Loucy (cell line): ENCODE measurements around the gene IGHMBP2.

Source experiments
- H2AFZ ChIP-seq: fragments of 200-600 bp; sonication (generic); 2 replicates; pipeline ENCODE4 v1.6.0; 2016; ENCODE audit warnings: antibody characterized with exemption, mild to moderate bottlenecking, low read length, moderate library complexity
- H3F3A ChIP-seq: fragments of 200-600 bp; 2 replicates; pipeline ENCODE4 v1.6.0; 2016; ENCODE audit warnings: antibody characterized with exemption, low read depth, mild to moderate bottlenecking
- H3K27me3 ChIP-seq: fragments of 200-600 bp; sonication (generic); 2 replicates; pipeline ENCODE4 v1.6.1; 2014; ENCODE audit warnings: low read length, mild to moderate bottlenecking; ENCODE audit not compliant: insufficient read depth, poor library complexity, severe bottlenecking
- H3K36me3 ChIP-seq: fragments of 200-600 bp; sonication (generic); 2 replicates; pipeline ENCODE4 v1.6.1; 2016; ENCODE audit warnings: low read length; ENCODE audit not compliant: insufficient read depth
- H3K4me1 ChIP-seq: fragments of 200-600 bp; sonication (generic); 2 replicates; pipeline ENCODE4 v1.5.1; 2014; ENCODE audit warnings: low read length, mild to moderate bottlenecking; ENCODE audit not compliant: insufficient read depth, poor library complexity, severe bottlenecking
- H3K4me2 ChIP-seq: fragments of 200-600 bp; sonication (generic); 2 replicates; pipeline ENCODE4 v1.6.0; 2014; ENCODE audit warnings: antibody characterized with exemption, low read length, low read depth, mild to moderate bottlenecking; ENCODE audit not compliant: poor library complexity, severe bottlenecking
- H3K4me3 ChIP-seq: fragments of 200-600 bp; sonication (generic); 2 replicates; pipeline ENCODE4 v1.5.1; 2014; ENCODE audit warnings: low read length, mild to moderate bottlenecking, mixed read lengths; ENCODE audit not compliant: poor library complexity, severe bottlenecking
- H3K79me2 ChIP-seq: fragments of 200-600 bp; sonication (generic); 2 replicates; pipeline ENCODE4 v1.6.1; 2014; ENCODE audit warnings: low read length; ENCODE audit not compliant: insufficient read depth
- H3K9ac ChIP-seq: fragments of 200-600 bp; sonication (generic); 2 replicates; pipeline ENCODE4 v1.6.0; 2014; ENCODE audit warnings: mild to moderate bottlenecking, low read depth, low read length, moderate library complexity; ENCODE audit not compliant: poor library complexity, severe bottlenecking
- H3K9me2 ChIP-seq: fragments of 200-600 bp; sonication (generic); replicated peaks from 2 replicates; pipeline ENCODE4 v1.6.1; 2016; ENCODE audit warnings: low read depth, low read length, mixed read lengths
- H3K9me3 ChIP-seq: fragments of 200-600 bp; sonication (generic); 2 replicates; pipeline ENCODE4 v1.6.1; 2014; ENCODE audit warnings: mild to moderate bottlenecking, antibody characterized with exemption, low read length, low read depth; ENCODE audit not compliant: insufficient read depth
- H4K20me1 ChIP-seq: fragments of 200-600 bp; sonication (generic); 2 replicates; pipeline ENCODE4 v1.6.0; 2014; ENCODE audit warnings: antibody characterized with exemption, low read length, mild to moderate bottlenecking; ENCODE audit not compliant: insufficient read depth, poor library complexity, severe bottlenecking
- CTCF ChIP-seq: fragments of 200-600 bp; sonication (generic); conservative IDR thresholded peaks from 2 replicates; pipeline ENCODE4 v1.5.1; 2014; ENCODE audit warnings: mild to moderate bottlenecking, antibody characterized with exemption, low read length
- EZH2phosphoT487 ChIP-seq: fragments of 200-600 bp; IDR thresholded peaks from 2 replicates; pipeline ENCODE4 v1.6.1; 2018; ENCODE audit warnings: antibody characterized with exemption, mild to moderate bottlenecking, moderate library complexity, borderline replicate concordance

IGHMBP2 gene

GRCh38 chr11:68892576-68892975 lies 11.1 kb upstream of the IGHMBP2 start:
- H3K4me3 ChIP-seq = no peak overlapping the region
- TF ChIP-seq EZH2phosphoT487 (no peak), CTCF (no peak)
- no peaks in the 10 kb centered on the region for H3K9me2 ChIP-seq
- H3K9ac ChIP-seq = no peak overlapping the region
- no peaks in the 10 kb centered on the region for H3K4me1 ChIP-seq
- H3F3A ChIP-seq = no peaks in the 10 kb centered on the region
- peaks cover 45% of the 10 kb centered on the region; the same call in 1 of the 2 replicates for H3K36me3 ChIP-seq
- no peak overlapping the region for H3K4me2 ChIP-seq
- H2AFZ ChIP-seq = no peak overlapping the region
- no peaks in the 10 kb centered on the region for H3K27me3 ChIP-seq
- H4K20me1 ChIP-seq = no peaks in the 10 kb centered on the region
- no peaks in the 10 kb centered on the region for H3K9me3 ChIP-seq
- no peaks in the 10 kb centered on the region for H3K79me2 ChIP-seq

- no peaks in the 10 kb centered on the region for H4K20me1 ChIP-seq
- no peak overlapping the region for H3K4me2 ChIP-seq
- H2AFZ ChIP-seq = no peak overlapping the region
- no peak overlapping the region for H3K4me3 ChIP-seq
- no peaks in the 10 kb centered on the region for H3K27me3 ChIP-seq
- H3F3A ChIP-seq = no peaks in the 10 kb centered on the region
- no peak overlapping the region for H3K9ac ChIP-seq
- H3K9me3 ChIP-seq = no peaks in the 10 kb centered on the region
- H3K9me2 ChIP-seq = no peaks in the 10 kb centered on the region
- no peaks in the 10 kb centered on the region for H3K4me1 ChIP-seq
- H3K79me2 ChIP-seq = no peaks in the 10 kb centered on the region
- H3K36me3 ChIP-seq = peaks cover 52% of the 10 kb centered on the region; the same call in 1 of the 2 replicates
- TF ChIP-seq CTCF = no peak
Measured at GRCh38 chr11:68893282-68893681, 10.4 kb upstream of the IGHMBP2 start.

GRCh38 chr11:68896171-68896959 lies 7.3 kb upstream of the IGHMBP2 start:
- TF ChIP-seq CTCF = no peak
- no peak for TF ChIP-seq EZH2phosphoT487
- H3F3A ChIP-seq = no peaks in the 10 kb centered on the region

More at GRCh38 chr11:68896171-68896959, 7.3 kb upstream of the IGHMBP2 start:
- Histone ChIP-seq H4K20me1 (no peaks in the 10 kb centered on the region), H3K9ac (no peak overlapping the region), H3K4me2 (no peak overlapping the region), H3K4me1 (no peaks in the 10 kb centered on the region), H2AFZ (no peak overlapping the region), H3K9me3 (no peaks in the 10 kb centered on the region), H3K79me2 (peaks cover 7% of the 10 kb centered on the region; the same call in 1 of the 2 replicates), H3K9me2 (no peaks in the 10 kb centered on the region), H3K4me3 (no peak overlapping the region), H3K36me3 (peaks cover 56% of the 10 kb centered on the region; the same call in 1 of the 2 replicates), H3K27me3 (no peaks in the 10 kb centered on the region)
